ENCODE measurements around the gene ARID3A. TPM values are rescaled to one million over a fixed set of nuclear protein-coding genes. Genes with fewer than 3 reads are reported as not detected.

ARID3A gene
- total RNA-seq, 2 experiments from 2014 or later: 9.9 to 21.6 TPM

GRCh38 chr19:1011831-1012333, 86.0 kb downstream of the ARID3A start:
- peaks cover 22% of the 10 kb centered on the region for H3K79me2 ChIP-seq (ENCODE audit: insufficient read depth, low read depth, low read length)
- intact Hi-C loops (cut with micrococcal nuclease; ENCODE audit: unreplicated experiment): no loop called here
- TF ChIP-seq EZH2phosphoT487 (IDR thresholded peaks at IDR 0.05; ENCODE audit: borderline replicate concordance, low read depth, low read length) (no peak), CTCF (conservative IDR thresholded peaks at IDR 0.05; ENCODE audit: low read length) (no peak)
- ChIA-PET POLR2A (no interaction called here), CTCF (ENCODE audit: unreplicated experiment) (no interaction called here)
- H3K4me1 ChIP-seq (ENCODE audit: insufficient read depth, low read length, poor library complexity, severe bottlenecking): peaks cover 5% of the 10 kb centered on the region
- DNase-seq (ENCODE audit: low spot score): no peak
- H3K9me2 ChIP-seq (ENCODE audit: insufficient read depth, low read length): no peaks in the 10 kb centered on the region
- BruUV-seq (replicated peaks): no TSS peak
- no peak overlapping the region for H3K4me2 ChIP-seq (ENCODE audit: low read length)
- no peak overlapping the region for H3K27ac ChIP-seq (ENCODE audit: low read depth, low read length, poor library complexity, severe bottlenecking)
- H2AFZ ChIP-seq (ENCODE audit: low read length): no peak overlapping the region
- H3K4me3 ChIP-seq (ENCODE audit: low read depth, low read length, poor library complexity, severe bottlenecking): no peak overlapping the region
- H3K36me3 ChIP-seq (ENCODE audit: insufficient read depth, low read length): peaks cover 85% of the 10 kb centered on the region
- H4K20me1 ChIP-seq (ENCODE audit: insufficient read depth, low read length): no peaks in the 10 kb centered on the region
- no peaks in the 10 kb centered on the region for H3K9me3 ChIP-seq (ENCODE audit: low read length)

DNA sequence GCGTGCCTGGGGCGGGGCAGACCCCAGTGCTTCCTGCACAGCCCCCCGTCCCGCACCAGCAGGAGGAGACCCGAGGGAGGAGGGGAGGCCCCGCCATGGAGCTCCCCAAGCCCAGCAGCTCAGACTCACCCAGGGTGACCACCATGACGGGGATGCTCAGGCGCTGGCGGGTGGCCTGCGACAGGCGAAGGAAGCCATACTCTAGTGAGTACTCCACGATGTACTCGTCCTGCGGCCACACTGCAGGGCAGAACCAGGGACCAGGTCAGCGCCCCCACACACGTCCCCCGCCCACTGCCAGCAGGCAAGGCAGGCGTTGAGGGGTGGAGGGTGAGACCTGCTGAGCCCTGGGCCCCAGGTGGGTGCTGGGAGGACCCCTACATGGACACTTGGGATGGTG, 86.5 kb downstream of the ARID3A start:
- peaks cover 10% of the 10 kb centered on the region for H3K4me1 ChIP-seq (ENCODE audit: insufficient read depth, low read length, poor library complexity, severe bottlenecking)
- no peak for DNase-seq (ENCODE audit: low spot score)
- peaks cover 27% of the 10 kb centered on the region for H3K79me2 ChIP-seq (ENCODE audit: insufficient read depth, low read depth, low read length)
- POLR2A ChIA-PET: no interaction called here
- intact Hi-C loops (cut with micrococcal nuclease; ENCODE audit: unreplicated experiment): no loop called here
- TF ChIP-seq CTCF (conservative IDR thresholded peaks at IDR 0.05; ENCODE audit: low read length) (no peak), EZH2phosphoT487 (IDR thresholded peaks at IDR 0.05; ENCODE audit: borderline replicate concordance, low read depth, low read length) (no peak)
- no peak overlapping the region for H3K4me3 ChIP-seq (ENCODE audit: low read depth, low read length, poor library complexity, severe bottlenecking)
- H3K27ac ChIP-seq (ENCODE audit: low read depth, low read length, poor library complexity, severe bottlenecking): no peak overlapping the region
- no TSS peak for BruUV-seq (replicated peaks)
- no peak overlapping the region for H2AFZ ChIP-seq (ENCODE audit: low read length)
- no peak overlapping the region for H3K4me2 ChIP-seq (ENCODE audit: low read length)
- no peaks in the 10 kb centered on the region for H3K9me2 ChIP-seq (ENCODE audit: insufficient read depth, low read length)
- H4K20me1 ChIP-seq (ENCODE audit: insufficient read depth, low read length): peaks cover under 1% of the 10 kb centered on the region; the same call in 1 of the 2 replicates
- no peaks in the 10 kb centered on the region for H3K9me3 ChIP-seq (ENCODE audit: low read length)
- CTCF ChIA-PET (ENCODE audit: unreplicated experiment): no interaction called here
- H3K36me3 ChIP-seq (ENCODE audit: insufficient read depth, low read length): peaks cover 82% of the 10 kb centered on the region

DNA sequence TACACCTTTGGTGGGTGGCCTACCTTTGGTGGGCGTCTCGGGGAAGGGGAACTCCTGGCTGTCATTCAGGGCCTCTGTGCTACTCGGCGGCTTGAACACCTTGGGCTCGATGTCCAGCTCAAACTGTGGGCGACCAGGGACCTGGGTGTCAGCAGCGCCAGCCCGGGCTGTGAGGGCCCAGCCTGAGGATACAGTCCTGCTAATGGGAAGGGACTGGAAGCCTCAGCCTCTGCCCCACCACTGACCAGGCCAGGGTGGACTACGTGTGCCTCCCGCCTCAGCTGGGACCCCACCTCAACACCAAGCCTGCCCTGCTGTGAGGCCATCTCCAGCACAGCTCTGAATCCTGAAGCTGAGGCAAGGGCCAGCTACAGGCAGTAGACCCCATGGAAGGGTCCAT, 87.4 kb downstream of the ARID3A start:
- H4K20me1 ChIP-seq (ENCODE audit: insufficient read depth, low read length): peaks cover 6% of the 10 kb centered on the region
- no peaks in the 10 kb centered on the region for H3K9me2 ChIP-seq (ENCODE audit: insufficient read depth, low read length)
- H3K4me1 ChIP-seq (ENCODE audit: insufficient read depth, low read length, poor library complexity, severe bottlenecking): peaks cover 19% of the 10 kb centered on the region
- no TSS peak for BruUV-seq (replicated peaks)
- peaks cover 35% of the 10 kb centered on the region for H3K79me2 ChIP-seq (ENCODE audit: insufficient read depth, low read depth, low read length)
- no peak overlapping the region for H3K4me3 ChIP-seq (ENCODE audit: low read depth, low read length, poor library complexity, severe bottlenecking)
- DNase-seq (ENCODE audit: low spot score): no peak
- H2AFZ ChIP-seq (ENCODE audit: low read length): no peak overlapping the region
- no peak overlapping the region for H3K27ac ChIP-seq (ENCODE audit: low read depth, low read length, poor library complexity, severe bottlenecking)
- TF ChIP-seq CTCF (conservative IDR thresholded peaks at IDR 0.05; ENCODE audit: low read length) (no peak), EZH2phosphoT487 (IDR thresholded peaks at IDR 0.05; ENCODE audit: borderline replicate concordance, low read depth, low read length) (no peak)
- H3K9me3 ChIP-seq (ENCODE audit: low read length): no peaks in the 10 kb centered on the region
- ChIA-PET POLR2A (no interaction called here), CTCF (ENCODE audit: unreplicated experiment) (no interaction called here)
- H3K4me2 ChIP-seq (ENCODE audit: low read length): no peak overlapping the region
- intact Hi-C loops (cut with micrococcal nuclease; ENCODE audit: unreplicated experiment): no loop called here
- H3K36me3 ChIP-seq (ENCODE audit: insufficient read depth, low read length): peaks cover 88% of the 10 kb centered on the region
